GM21360 (cell line): Measurements from ENCODE around the gene AIP.

ENCODE experiments used
- ATAC-seq: cut with Tn5 transposase; IDR thresholded peaks from one replicate; pipeline ENCODE4 v1.9.1; 2021; ENCODE audit warnings: mild to moderate bottlenecking, moderate library complexity; ENCODE audit not compliant: unreplicated experiment

The AIP gene

DNA sequence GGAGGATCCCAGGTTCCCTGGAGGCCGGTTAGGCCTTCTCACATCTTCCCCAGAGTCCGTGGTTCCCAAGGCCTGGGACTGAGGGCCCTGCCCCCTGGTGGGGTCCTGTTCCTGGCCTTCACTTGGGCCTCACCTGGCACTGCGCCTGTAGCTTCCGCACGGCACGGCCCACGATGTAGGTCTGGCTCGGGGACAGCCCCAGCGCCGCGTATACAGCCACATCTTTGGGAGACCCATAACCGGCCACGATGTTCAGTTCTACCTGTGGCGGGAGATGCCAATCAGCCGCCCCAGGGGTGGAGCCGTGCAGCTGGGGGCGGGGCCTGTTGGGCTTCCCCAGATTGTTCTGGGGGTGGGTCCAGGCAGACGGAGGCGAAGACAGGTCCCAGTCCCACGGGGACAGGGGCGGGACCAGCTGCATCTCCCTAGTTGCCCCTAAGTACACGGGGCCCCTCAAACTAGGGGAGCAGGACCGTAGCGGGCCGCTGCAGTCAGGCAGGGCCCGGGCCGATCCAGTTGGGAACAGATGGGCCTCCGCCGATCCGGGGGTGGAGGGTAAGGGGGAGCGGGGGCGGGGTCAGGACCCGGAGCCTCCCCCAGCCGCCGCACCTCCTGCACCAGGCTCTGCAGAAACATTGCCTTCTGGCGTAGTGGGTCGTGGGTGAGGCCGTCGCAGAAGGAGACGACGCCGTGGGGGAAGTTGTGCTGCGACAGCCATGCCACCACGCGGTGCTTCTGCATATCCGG lies 10.1 kb downstream of the AIP start:
- ATAC-seq = no peak

DNA sequence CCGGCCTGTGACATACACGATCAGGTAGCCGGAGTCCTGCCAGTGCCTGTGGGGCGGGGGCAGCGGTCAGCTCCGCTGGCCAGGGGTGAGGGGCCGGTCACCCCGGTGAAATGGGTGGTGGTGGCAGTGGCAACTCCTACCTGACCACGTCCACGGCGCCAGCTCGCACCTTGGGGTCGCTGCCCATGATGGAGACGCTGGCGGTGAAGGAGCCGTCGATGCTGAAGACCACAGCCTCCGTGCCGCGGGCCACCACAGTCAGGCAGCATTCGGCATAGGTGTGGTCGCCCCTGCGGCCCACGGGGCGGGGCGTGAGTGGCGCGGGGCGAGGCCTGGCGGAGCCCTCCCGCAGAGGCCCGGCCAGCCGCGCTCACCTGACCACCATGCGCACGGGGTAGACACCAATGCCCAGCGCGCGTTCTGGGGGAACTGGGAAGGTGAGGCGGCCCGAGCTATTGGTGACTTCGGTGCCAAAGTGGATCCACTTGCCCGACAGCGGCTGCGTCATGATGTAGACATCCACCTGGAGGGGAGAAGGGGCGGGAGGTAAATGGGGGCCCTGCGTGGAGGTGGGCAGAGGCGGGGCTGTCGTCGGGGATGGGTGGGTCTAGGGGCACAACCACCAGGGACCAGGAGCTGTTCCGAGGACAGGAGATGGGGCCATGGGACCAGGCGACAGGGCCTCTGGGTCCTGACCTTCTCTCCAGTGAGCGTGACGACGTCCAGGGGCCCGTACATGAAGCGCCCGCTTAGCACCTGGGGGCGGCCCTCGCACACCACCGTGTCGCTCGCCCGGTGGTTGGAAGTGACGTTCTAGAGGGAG lies 10.9 kb downstream of the AIP start:
- no peak for ATAC-seq

DNA sequence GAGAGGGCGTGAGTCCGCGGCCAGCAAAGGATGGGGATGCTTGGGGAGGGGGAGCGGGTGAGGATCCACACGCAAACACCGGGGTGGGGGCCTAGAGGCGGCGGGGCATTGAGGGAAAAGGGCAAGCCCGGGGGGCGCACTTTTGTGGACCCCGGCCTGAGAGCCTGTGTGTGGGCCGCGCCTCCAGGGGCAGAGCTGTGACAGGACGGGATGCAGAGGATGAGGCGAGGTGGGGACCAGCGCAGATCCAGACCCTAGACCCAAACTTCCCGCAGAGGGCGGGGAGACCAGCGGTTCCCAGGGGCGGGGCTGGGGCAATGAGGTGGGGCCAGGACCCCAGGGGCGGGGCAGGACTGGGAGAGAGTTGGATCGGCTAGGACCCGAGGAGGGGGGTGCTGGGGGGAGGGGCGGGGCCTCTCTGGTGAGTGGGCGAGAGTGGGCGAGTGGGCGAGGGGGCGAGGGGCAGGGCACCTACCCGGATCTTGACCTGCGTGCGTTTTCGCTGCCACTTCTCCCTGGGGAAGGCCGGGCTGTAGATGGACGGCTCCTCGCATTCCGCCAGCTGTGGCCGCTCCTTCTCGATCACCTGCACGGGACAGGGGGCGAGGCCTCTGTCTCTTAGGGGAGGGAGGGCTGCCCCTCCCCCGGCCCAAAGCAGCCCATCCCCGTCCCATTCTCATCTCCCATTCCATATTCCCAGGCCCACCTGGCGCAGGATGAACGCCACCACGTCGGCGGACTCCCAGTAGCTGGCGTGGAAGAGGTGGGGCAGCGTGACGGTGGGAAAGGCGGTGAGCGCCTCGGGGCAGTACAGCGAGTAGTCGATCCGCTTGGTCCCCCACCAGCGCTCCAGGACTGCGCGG lies 11.8 kb downstream of the AIP start:
- ATAC-seq = no peak

DNA sequence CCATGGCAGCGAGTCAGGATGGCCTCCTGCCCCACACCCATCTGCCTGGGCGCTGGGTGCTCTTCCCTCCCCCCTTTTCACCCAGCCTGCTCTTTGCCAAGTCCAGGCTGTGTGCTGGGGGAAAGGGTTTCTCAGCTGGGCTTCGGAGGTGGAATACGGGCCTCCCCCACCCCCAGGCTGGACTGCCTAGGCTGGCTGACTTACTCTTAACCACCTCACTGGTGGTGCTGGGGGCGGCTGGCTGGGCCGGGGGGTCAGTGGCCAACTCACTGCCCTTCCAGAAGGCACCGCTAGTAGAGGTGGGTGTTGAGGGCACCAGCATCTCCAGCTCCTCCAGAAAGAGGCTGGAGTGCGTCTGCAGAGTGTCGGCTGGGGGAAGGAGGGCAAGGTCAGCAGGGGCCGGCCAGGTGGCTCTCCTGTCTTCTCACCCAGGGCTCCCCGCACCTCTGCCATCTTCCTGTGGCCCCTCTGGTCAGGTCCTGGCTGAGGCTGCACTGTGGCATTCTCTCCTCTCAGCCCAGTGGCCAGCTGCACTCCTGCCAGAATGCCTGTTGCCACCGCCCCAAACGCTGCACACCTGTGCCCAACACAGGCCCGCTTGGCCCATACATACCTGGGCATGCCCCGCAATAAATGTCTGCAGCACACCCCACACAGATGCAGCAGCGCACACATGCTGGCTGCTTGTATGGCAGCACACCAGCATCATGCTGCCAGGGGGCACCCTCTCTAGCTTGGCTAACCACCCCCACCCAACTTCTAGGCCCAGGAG lies 12.6 kb downstream of the AIP start:
- ATAC-seq = no peak

DNA sequence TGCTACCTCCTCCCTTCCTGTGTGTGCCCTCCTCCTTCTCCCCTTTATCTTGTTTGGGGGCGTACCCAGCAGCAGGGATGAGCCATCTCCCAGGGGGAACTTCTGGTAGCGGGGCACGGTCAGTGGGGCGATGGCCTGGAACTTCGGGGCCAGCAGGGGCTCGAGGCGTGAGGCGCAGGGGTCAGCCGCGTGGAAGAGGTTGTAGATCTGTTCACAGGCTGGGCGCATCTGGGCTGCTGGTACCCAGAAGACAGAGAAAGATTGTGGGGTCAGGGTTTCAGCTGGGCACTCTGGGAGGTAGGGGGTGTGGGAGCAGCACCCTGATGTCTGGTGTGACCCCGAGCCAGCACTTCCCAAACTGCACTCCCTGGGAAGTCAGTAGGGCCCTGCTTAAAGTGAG lies 13.3 kb downstream of the AIP start:
- no peak for ATAC-seq

DNA sequence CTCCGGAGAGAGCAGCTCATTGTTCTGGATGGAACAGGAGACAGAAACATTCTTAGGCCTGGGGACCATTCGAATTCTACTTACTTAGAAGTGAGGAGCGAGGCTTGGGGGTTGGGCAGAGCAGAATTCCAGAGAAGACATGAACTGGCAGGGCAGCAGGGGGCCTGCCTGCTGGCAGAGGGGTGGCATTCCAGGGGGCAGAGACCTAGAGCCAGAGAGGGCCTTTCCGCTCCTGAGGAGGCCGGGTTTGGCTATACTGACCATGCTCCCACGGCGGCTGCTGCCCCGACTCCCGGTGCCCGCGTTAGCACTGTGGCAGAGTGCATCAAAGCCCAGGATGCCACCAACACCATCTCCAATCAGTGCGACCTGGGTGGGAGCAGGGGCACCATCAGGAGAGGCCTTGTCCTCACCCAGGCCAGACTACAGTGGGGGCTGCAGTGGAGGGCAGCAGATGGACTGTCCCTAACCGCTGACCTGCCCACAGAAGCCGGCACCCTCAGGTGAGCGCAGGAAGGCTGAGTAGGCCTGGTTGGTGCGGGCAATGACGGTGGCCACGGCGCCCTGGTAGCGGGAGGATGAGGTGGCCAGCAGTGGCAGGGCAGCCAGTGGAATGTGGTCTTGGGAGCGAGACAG lies 14.9 kb downstream of the AIP start:
- ATAC-seq = no peak

DNA sequence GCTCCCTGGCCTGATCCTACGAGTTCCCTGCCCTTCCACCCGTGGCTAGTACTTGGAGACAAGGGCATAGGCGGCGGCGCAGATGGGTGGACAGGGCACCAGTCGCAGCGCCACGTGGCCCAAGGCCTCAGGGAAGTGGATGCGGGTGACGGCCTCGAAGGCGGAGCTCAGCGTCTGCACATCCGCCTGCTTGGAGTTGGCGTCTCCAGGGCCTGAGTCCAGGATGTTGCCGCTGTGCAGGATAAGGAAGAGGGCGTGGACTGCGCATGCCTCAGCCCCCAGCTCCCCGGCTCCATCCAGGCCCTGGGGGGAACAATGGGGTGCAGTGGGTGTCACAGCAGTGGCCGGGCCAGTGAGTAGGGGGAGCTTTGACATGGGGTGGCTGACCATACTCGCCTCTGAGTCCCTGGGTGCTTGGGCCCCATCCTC lies 15.7 kb downstream of the AIP start:
- ATAC-seq = no peak

DNA sequence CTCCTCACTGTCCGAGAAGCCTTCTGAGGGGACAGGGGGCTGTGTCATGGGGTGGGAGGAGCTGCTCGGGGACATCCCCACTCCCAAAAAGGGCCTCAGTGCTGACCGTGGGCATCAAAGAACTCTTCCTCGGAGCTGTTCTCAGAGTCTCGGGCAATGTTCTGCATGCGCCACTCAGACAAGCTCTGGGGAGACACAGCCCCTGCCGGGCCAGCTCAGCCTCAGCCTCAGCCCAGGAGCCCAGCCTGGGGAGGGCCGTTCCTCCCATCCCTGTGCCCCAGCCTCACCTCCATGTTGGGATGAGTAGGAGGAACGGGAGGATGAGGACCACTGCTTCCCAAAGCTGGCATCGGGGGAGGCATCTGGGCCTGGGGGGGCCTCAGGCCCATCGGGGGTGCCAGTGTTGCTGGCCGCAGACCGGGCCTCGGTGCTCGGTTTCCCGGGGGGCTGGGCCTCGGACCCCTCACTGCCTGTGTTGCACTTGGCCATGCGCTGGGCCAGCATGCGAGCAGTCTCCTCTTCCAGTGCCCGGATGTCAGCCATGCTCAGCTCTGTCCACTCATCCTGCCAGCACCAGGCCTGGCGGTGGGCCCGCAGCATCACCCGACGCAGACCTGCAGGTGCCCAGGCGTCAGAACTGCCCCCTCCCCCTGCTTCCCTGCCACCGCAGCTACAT lies 17.1 kb downstream of the AIP start:
- ATAC-seq = no peak

DNA sequence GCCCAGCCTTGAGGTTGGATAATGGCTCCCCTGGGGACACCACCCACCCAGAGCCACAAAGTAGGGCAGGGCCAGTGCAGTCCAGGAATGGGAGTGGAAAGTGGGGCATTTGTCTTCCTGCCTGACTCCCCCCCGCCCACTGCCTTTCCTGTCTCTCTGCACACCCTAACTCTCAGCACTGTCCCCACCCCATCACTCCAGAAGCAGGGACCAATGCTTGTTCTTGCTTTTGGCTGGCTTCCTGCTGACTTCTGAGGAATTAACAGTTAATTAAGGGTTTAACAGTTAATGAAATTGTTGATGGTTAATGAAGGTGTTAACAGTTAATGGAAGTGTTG lies 17.6 kb downstream of the AIP start:
- no peak for ATAC-seq

DNA sequence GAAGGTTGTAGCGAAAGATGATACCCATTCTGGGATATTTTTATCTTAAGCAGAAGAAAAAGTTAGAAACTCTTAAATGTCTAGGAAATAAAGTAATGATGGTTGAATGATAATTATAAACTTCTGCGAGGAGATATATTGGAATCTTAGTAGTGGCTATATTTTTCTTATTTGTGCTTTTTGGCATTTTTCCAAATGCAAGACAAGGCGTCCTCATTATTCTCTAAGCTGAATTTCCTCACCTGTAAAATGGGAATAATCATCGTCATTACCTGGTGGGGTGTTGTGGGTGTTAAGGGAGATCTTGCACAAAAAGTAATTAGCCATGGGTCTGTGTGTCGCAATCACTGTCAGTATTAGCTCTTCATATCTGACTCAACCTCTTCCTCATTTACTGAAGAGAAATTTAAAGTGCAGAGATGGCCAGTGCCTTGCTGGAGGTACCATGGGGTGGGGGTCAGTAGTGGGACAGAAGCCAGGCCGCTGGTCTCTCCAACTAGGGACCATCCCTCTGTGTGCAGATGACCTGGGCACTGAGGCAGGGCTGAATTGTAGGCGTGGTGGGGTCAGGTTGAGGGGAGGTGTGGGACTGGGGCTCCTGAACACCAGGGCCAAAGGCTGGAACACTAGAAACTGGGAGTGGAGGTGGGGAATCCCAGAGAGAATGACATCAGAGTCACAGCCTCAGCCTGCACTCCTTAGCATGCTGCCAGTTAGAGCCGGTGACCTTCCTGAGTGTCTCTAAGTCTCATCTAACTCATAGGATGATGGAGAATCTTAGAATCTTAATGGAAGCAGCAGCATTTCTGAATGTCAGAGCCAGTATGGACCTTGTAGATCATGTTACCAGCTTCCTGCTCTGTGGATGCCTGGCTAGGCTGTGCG lies 18.2 kb downstream of the AIP start:
- no peak for ATAC-seq

DNA sequence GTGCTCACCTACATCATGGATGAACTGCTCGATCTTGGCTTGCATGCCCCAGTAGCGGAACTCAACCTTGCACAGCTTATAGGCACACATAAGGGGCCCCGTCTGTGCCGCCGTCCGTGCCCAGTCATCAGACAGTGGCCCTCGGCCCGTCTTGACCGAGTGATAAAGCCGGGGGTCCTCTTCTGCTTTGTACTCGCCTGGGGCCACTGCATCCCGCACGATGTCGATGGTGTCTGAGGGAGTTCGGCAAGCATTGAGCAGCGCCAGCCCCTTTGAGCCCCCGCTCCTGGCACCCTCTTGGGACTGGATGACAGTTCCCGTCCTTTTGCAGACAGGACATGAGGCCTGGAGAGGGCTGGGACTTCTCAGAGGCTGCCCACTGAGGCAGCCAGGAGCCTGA lies 19.0 kb downstream of the AIP start:
- ATAC-seq = no peak

DNA sequence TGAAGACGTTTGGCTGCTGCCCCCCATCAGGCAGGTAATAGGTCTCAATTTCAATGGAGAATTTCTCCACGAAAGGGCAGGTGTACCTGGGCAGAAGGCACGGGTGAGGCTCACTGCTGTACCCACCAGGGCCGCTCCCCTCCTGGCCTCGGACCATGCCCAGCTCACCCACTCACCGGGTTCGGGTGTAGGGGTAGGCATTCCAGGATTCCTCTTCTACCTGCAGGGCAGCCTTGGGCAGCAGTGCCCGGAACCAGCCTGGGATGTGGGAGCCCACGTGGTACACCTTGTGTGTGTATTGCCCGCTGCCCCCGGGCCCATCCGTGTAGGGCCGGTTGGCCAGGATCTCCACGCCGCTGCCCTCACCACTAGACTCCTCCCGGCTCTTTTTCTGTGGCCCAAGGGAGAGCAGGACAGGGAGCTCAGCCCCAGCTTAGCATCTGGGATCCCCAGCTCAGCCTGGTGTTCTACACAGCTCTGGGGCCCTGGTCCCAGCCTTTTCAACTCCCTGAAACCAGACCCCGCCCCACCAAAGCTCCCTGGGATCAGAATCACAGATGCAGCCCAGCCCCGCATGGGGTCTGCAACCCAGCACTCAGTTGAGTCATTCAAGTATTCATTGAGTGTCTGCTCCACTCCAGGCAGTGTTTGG lies 19.6 kb downstream of the AIP start:
- ATAC-seq = no peak

DNA sequence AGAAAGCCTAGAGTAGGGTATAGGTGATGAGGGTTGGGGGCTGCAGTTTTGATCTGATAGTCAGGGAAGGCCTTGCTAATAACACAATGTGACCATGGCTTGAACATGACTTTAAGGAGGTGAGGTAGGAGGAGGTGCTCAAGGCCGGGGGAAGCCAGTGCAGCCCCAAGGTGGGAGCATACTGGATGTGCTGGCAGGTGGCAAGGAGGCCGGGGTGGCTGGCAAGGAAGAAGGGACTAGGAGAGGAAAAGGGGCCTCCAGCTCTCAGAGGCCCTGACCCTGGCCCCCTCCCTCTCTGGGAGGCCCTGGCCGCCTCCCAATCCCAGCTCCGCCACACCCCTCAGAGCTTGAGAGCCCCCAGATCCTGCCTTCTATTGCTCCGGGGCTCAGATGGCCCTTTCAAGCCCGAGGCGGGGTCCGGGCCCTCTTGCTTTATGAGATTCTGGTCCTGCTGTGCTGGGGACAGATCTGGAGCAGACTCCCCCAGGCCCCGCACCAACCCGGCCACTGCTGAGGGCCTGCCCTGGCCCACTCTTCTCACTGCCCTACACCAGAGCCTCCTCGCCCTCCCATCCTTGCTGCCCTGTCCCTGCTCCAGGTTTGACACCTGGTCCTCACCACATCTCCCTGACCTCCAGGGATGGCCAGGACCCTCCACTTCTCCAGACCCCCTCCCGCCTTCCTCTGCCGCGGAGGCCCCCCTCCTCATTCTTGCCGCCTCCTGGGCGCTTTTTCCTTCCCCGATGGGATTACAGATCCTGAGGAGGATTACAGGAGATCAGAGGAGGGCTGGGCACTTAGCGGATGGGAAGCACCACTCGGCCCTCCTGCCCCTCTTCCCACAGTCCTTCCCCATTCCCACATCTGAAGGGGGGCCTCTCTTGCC lies 20.5 kb downstream of the AIP start:
- no peak for ATAC-seq

DNA sequence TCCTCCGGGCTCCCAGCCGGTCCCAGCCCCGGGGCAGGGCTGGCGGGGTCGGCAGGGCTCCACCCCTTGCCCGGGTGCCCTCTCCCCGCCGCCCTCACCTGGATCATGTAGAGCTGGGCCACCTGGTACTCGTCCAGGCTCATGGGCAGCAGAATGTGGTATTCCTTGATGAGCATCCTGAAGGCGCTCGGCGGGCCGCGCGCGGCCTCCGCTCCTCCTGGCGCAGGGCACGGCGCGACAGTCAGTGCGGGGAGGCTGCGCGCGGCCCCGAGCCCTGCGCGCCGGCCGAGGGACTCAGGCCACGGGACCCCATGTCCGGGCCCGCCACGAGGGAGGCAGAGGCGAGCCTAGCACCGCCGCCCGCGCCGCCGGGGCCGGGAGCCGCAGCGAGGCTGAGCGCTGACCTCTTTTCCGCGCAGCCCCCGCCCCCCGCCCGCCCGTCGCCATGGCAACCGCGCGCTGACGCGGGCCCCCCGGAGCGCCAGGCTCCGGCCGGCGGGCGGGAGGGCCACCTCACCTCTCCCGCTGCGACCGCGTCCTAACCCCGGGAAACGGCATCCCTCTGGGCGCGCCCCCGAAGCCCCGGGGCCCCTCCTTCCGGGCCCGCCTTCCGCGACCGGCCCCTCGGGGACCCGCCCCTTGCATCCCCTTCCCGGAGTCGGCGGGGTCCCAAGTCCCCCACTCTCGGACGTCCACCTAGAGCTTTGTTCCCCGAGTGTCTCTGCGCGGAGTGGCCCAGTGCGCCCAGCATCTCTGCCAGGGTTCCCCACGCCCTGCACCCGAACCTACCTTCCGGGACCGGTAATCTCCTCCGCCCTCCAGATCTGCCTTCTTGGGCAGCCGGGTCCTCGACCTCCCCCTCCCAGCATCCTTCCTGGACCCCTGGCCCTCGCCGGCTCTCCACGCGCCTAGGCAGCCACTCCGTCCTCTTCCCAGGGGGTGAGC lies 21.5 kb downstream of the AIP start:
- no peak for ATAC-seq

DNA sequence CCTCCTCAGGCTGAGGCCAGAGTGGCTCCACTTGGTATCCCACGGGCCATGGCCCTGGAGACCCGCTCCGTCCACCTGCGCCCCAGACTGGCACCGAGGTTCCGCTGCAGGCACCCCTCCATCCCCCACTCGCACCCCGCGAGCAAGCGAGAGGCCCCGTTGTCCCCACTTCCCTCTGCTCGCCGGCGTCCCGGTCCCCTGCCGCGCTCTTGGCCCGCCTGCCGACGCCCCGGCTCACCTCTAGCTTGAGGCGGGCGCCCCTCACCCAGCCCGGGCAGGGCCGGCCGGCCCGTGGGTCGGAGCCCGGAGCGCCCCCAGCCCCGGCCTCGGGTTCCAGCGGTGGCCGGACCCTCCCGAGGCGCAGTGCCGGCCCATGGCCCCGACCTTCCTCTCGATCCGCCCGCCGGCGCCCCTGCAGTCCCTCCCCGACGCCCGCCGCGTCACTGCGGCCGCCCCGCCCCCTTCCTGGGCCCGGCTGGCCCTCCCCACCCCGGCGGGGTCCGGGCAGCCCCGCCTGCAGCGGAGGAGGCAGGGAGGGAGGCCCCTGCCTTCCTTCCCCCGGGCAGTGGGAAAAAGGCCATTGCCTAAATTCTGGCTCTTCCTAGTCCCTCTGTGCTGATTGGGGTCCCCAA lies 22.2 kb downstream of the AIP start, which contains the start of gene PITPNM1:
TSS of gene PITPNM1 (minus strand) at position 414 of the 632 bp plus-strand sequence. CDS start 1,183 bp downstream, outside the sequence.
- ATAC-seq = no peak
